Urinary bladder (tissue), 4 donors: Measurements from ENCODE around the gene MUC20. TPM values are rescaled to one million over a fixed set of nuclear protein-coding genes. Genes with fewer than 3 reads are reported as not detected.
"Not testable (repeated sequence)": the region's sequence is repeated elsewhere in the genome, so short reads cannot be mapped to it uniquely, and the experiment has no call there.

Experiments used
- DNase-seq: peaks from one replicate; pipeline ENCODE4 v3.0.0-alpha.2; 2015; ENCODE audit errors: extremely low spot score
- H3K27ac ChIP-seq: one replicate; pipeline ENCODE4 v1.5.1; 2013; ENCODE audit warnings: low read depth, mild to moderate bottlenecking, moderate library complexity
- H3K36me3 ChIP-seq: one replicate; pipeline ENCODE4 v1.6.1; 2013; ENCODE audit warnings: mild to moderate bottlenecking, moderate library complexity; ENCODE audit not compliant: insufficient read depth
- H3K4me1 ChIP-seq: one replicate; pipeline ENCODE4 v1.6.1; 2013; ENCODE audit warnings: mild to moderate bottlenecking, moderate library complexity; ENCODE audit not compliant: insufficient read depth
- H3K4me3 ChIP-seq: one replicate; pipeline ENCODE4 v1.5.1; 2013; ENCODE audit warnings: low read depth, low read length
- WGBS: extraction: QIAGEN DNeasy Blood & Tissue Kit; methylation state at CpG from one replicate; pipeline ENCODE4 v1.1.7; 2013; 5-methylcytosine and 5-hydroxymethylcytosine counted together
- polyA plus RNA-seq: library from polyadenylated mRNA; stranded (reverse); fragments of 200-250 nt; gene quantifications from one replicate; pipeline ENCODE4 v1.2.3, GENCODE V29; 2013
- total RNA-seq: library from RNA; depleted of rRNA; stranded (reverse); fragments of >200 nt; gene quantifications from one replicate; pipeline ENCODE4 v1.2.3, GENCODE V29; 2014
- donor health status: healthy with polysubstance abuse.
- donor health status: healthy.

MUC20 gene
- total and polyA plus RNA-seq, 2 donors, result 6.2 to 12.7 TPM

DNA sequence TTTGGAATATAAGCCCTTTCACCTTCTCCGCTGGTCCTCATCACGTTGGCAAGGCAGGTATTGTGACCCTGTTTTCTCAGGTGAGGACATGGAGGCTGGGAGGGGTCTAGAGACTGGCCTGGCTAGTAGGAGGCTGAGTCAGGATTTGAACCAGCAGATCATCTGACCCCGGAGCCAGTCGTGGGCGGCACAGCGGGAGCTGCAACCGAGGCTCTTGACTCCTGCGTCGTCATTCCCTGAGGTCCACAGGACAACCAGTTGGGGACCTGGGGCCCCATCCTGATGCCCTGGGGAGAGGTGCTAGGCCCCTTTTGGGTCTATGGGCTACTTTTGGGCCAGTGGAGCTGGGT lies 2.2 kb downstream of the MUC20 start:
- WGBS, result 70% methylated on average over 7 of the region's 9 CpGs
- H3K4me3 ChIP-seq, H3K27ac ChIP-seq, H3K4me1 ChIP-seq, H3K36me3 ChIP-seq, DNase-seq: not testable (repeated sequence)

DNA sequence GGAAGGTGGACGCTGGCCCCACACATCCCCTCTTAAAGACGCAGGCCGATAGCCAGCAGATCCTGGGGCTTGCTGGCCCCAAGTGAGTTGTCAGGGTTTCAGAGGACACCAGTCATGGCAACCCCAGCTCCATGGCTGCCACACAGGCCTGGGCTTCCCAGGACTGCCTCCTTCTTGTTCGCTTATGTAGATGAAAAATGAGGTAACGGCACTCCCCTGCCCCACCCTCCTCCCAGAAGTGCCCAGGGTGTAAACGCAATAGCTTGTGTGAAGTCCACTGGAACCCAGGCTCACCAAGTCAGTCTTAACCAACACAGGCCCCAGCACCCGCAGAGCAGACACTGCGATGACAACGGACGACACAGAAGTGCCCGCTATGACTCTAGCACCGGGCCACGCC lies 3.6 kb downstream of the MUC20 start:
- not testable (repeated sequence) for H3K4me1 ChIP-seq, H3K36me3 ChIP-seq, H3K4me3 ChIP-seq, H3K27ac ChIP-seq, DNase-seq
- WGBS, result no CpG with 5 or more reads among the region's 13 CpGs

DNA sequence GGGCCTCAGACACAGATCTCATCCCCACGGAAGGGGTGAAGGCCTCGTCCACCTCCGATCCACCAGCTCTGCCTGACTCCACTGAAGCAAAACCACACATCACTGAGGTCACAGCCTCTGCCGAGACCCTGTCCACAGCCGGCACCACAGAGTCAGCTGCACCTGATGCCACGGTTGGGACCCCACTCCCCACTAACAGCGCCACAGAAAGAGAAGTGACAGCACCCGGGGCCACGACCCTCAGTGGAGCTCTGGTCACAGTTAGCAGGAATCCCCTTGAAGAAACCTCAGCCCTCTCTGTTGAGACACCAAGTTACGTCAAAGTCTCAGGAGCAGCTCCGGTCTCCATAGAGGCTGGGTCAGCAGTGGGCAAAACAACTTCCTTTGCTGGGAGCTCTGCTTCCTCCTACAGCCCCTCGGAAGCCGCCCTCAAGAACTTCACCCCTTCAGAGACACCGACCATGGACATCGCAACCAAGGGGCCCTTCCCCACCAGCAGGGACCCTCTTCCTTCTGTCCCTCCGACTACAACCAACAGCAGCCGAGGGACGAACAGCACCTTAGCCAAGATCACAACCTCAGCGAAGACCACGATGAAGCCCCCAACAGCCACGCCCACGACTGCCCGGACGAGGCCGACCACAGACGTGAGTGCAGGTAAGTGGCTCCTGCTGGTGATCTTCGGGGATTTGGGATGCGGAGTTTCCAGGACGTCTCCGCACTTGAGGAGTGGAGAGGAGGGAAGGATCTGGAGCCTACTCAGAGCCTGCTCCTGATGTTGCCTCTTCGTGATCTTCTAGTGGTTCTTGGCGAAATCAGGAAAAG lies 5.3 kb downstream of the MUC20 start:
- not testable (repeated sequence) for DNase-seq, H3K27ac ChIP-seq, H3K36me3 ChIP-seq, H3K4me3 ChIP-seq, H3K4me1 ChIP-seq
- 83% methylated on average over 32 of the region's 32 CpGs for WGBS

DNA sequence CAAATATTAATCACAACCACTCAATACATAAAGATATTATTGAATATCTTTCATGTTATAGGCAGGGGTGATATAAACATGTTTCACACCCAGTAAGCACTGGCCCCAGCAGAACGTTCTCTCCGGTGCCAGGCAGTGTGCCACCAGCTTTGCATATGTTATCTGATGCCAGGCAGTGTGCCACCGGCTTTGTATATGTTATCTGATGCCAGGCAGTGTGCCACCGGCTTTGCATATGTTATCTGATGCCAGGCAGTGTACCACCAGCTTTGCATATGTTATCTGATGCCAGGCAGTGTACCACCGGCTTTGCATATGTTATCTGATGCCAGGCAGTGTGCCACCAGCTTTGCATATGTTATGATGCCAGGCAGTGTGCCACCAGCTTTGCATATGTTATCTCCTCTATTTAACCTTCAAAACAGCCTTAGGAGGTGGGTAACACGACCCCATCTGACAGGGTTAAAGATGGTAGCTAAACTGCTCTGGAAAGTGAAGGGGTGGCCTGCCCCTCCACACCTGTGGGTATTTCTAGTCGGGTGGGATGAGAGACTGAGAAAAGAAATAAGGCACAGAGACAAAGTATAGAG lies 6.9 kb downstream of the MUC20 start:
- Histone ChIP-seq H3K27ac (no peak overlapping the region), H3K36me3 (no peaks in the 10 kb centered on the region), H3K4me1 (no peaks in the 10 kb centered on the region), H3K4me3 (no peak overlapping the region)
- 45% methylated on average over 7 of the region's 7 CpGs for WGBS
- DNase-seq, result no peak

DNA sequence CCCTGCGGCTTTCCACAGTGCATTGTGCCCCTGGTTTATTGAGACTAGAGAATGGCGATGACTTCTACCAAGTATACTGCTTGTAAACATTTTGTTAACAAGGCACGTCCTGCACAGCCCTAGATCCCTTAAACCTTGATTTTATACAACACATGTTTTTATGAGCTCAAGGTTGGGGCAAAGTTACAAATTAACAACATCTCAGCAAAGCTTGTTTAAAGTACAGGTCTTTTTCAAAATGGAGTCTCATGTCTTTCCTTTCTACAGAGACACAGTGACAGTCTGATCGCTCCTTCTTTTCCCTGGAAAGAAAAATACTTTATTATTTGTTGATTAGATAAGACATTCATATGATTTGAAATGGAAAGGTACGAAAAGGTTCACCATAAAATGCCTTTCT lies 8.0 kb downstream of the MUC20 start:
- not testable (repeated sequence) for H3K36me3 ChIP-seq, DNase-seq, H3K4me3 ChIP-seq, H3K27ac ChIP-seq, H3K4me1 ChIP-seq
- 85% methylated on average over 5 of the region's 5 CpGs for WGBS

DNA sequence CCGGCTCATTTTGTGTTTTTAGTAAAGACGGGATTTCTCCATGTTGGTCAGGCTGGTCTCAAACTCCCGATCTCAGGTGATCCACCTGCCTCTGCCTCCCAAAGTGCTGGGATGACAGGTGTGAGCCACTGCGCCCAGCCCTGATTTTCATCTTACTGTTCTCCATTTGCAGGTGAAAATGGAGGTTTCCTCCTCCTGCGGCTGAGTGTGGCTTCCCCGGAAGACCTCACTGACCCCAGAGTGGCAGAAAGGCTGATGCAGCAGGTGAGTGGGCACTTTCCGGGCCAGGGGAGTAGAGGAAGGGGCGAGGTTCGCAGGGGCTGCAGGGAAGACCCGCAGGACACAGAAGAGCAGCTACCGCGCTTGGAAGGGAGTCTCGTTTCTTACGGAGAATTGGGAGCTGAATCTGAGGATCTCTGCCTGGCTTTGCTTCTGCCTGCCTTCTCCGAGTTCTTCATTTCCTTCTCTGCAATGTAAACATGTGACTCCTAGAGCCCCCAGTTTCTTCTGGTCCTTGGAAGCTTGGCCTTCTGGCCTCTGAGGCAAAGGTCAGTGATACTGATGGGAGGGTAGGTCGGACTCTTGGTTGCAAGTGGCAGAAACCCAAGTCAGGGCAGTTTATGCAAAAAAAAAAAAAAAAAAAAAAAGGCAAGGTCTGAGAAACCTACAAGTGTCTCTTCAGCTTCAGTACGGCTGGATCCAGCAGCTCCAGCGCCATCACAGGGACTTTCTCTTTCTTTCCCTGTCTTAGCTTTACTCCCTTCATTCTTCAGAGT lies 8.9 kb downstream of the MUC20 start:
- Histone ChIP-seq H3K36me3 (no peaks in the 10 kb centered on the region), H3K4me3 (no peak overlapping the region), H3K4me1 (no peaks in the 10 kb centered on the region), H3K27ac (no peak overlapping the region)
- WGBS, result 86% methylated on average over 18 of the region's 18 CpGs
- DNase-seq, result no peak

DNA sequence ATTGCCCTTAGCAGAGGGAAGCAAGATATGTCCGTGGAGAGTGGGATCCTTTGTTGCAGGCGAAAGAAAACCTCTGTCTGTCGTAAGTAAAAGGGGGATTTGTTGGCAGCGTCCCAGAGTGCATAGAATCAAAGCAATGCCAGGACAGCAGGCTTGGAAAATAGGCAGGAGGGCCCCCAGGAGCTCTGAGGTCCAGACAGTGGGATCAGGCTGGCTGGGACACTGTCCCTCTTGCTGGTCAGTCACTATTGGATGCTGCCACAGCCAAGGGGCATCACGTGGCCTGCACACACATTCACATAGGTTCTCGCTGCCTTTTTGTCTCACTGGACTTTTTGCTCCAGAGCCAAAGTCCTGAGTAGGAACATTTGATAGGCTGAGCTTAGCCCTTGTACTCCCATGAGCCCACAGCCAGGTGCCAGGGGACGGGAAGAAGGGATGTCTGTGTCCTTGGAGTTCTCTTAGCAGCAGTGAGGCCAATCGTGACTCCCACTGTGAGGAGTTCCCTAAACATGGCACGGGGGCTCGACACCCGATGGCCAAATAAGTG lies 10.7 kb downstream of the MUC20 start:
- no peak for DNase-seq
- no peaks in the 10 kb centered on the region for H3K4me1 ChIP-seq
- H3K4me3 ChIP-seq, result no peak overlapping the region
- H3K36me3 ChIP-seq, result no peaks in the 10 kb centered on the region
- H3K27ac ChIP-seq, result no peak overlapping the region
- 91% methylated on average over 11 of the region's 11 CpGs for WGBS

DNA sequence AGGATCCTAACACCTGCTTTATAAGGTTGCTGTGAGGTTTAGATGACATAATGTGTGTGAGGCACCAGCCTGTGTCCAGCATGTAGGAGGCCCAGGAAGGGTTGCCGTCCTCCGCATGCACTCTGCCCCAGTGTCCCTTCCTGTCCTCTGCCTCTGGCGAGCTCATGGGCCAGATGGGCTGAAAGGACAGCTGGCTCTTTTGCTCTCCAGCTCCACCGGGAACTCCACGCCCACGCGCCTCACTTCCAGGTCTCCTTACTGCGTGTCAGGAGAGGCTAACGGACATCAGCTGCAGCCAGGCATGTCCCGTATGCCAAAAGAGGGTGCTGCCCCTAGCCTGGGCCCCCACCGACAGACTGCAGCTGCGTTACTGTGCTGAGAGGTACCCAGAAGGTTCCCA lies 12.2 kb downstream of the MUC20 start:
- Histone ChIP-seq H3K36me3 (no peaks in the 10 kb centered on the region), H3K27ac (no peak overlapping the region), H3K4me3 (no peak overlapping the region), H3K4me1 (no peaks in the 10 kb centered on the region)
- 67% methylated on average over 12 of the region's 12 CpGs for WGBS
- DNase-seq, result no peak

DNA sequence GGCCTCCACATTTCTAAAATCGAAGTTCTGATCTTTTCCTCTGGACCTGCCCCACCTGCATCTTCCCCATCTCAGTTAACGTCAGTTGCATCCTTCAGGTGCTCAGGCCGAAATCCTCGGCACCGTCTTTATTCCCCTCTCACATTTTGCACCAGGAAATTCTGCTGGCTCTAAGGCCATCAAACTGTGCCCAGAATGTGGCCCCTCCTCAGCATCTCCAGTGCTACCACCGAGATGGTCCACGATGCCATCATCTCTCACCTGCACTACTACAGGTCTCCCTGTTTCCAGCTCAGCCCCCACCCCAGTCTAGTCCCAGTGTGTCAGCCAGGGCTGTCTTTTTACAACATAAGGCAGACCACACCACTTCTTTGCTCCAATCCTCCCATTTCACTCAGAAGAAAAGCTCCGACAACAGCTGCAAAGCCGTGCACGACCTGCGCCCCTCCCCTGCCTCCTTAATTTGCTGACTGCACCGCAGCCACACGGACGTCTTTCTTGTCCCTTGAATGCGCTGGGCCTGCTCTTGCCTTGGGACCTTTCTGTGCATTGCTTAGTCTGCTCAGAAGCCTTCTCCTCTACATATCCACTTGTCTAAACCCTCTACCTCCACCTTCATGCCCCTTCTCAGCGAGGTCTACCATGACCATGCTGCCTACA lies 14.4 kb downstream of the MUC20 start:
- H3K27ac ChIP-seq, result no peak overlapping the region
- no peaks in the 10 kb centered on the region for H3K4me1 ChIP-seq
- no peak overlapping the region for H3K4me3 ChIP-seq
- H3K36me3 ChIP-seq, result no peaks in the 10 kb centered on the region
- no peak for DNase-seq
- 77% methylated on average over 16 of the region's 16 CpGs for WGBS

DNA sequence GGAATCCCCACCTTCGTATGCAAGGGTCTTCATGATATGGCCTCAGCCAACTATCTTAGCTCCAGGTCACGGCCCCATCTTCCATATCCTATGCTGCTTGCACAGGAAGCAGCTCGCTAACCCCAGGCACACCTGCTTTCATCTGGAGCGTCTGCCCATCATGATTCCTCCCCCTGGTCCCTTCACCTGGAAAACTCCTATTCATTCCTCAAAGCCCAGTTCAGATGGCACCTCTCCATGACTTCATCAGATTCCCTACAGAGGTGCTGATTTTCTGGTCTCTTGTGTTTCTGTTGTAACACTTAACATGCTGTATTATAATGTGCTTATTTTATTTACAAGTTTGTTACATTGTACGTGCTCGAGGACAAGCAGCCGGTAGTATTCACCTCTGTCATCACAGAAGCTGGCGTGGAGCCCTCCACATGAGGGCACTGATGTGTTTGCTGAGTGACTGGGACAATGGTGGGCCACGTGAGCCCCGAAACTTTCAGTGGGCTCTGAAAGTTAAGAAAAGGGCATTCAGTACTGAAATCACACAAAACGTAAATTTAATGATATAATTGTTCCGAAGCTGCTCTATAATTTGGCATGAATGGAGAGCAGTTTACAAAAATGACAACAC lies 16.2 kb downstream of the MUC20 start:
- no peak for DNase-seq
- no peak overlapping the region for H3K4me3 ChIP-seq
- WGBS, result 83% methylated on average over 12 of the region's 12 CpGs
- no peaks in the 10 kb centered on the region for H3K36me3 ChIP-seq
- H3K4me1 ChIP-seq, result no peaks in the 10 kb centered on the region
- no peak overlapping the region for H3K27ac ChIP-seq

DNA sequence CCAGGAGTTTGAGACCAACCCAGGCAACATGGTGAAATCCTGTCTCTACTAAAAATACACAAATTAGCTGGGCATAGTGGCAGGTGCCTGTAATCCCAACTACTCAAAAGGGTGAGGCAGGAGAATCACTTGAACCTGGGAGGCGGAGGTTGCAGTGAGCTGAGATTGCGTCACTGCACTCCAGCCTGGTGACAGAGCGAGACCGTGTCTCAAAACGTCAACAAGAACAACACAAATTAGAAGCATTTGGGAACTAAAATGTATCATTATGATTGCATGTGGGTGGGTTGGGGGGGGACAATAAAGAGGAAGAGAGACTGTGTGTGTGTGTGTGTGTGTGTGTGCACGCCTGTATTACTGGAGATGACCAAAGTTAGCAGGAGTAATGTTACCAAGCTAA lies 17.0 kb downstream of the MUC20 start:
- not testable (repeated sequence) for H3K36me3 ChIP-seq, DNase-seq, H3K4me3 ChIP-seq, H3K4me1 ChIP-seq, H3K27ac ChIP-seq
- WGBS, result 87% methylated on average over 6 of the region's 6 CpGs

DNA sequence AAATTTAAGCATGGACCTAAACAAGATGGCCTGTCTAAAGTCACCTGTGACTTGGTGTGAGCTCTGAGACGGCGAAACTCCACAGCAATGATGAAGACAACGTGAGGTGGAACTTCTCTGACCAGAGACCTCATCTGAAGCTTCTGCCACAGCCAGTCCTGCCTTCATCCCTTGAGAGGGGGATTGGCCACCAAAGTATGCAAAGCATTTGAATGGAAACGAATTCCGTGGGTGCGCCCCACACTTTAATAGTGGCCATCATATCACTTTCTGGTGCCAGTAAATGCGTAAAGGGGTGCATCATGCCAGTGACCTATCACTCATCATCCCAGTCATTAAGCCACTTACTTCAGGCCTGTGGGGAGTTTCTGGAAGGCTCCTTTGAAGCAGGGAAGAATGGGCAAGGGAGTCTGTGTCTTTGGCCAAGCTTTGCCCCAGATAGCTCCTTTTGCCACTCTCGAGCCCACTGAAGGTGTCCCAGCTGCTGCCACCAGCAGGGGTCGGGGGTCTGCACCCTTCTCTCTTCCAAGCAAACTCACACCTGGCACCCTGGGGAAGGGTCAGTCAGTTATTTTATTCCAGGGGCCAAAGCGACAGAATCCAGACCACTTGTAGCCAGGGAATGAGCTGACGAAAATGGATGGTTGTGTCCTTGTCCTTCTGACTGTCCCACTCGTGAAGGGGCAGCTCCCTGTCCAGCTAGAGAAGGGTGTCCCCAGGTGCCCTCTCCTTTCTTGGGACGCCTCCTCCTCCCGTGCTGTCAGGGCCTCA lies 17.7 kb downstream of the MUC20 start:
- Histone ChIP-seq H3K4me1 (no peaks in the 10 kb centered on the region), H3K27ac (no peak overlapping the region), H3K36me3 (no peaks in the 10 kb centered on the region), H3K4me3 (no peak overlapping the region)
- DNase-seq, result no peak
- WGBS, result 88% methylated on average over 14 of the region's 14 CpGs
